Posterior vena cava (tissue), 2 donors: ENCODE data around the gene CDX1. TPM values are rescaled to one million over a fixed set of nuclear protein-coding genes. Genes with fewer than 3 reads are reported as not detected.
A peak's percentile ranks its signal among the peaks of the same experiment; 100 is the strongest.

ENCODE experiments used
- DNase-seq: peaks from one replicate; pipeline ENCODE4 v3.0.0-alpha.2; 2020; ENCODE audit warnings: low spot score
- intact Hi-C, 2 donors: fragments of 100-400 bp; cut with DNase I; formaldehyde crosslinking; loops; one replicate each; pipeline versions ENCODE4 v1.14.1 to v1.14.2; 2022 to 2023
- total RNA-seq, 2 donors: library from RNA; stranded (reverse); fragmentation: NEBNext Ultra II Directional; extraction: Animal tissue kit (Norgen Biotek cat#: 25700); gene quantifications; one replicate each; pipeline ENCODE4 v1.2.1, GENCODE V29; 2021
- donor health status: DM: yes; HTN: yes; CAD: no.
- donor health status: DM: yes; HTN: yes; CAD: no.

CDX1 gene
- total RNA-seq, 2 donors from 2014 or later = 0.28 TPM; not detected in 1

- intact Hi-C loops = no loop called here
- no peak for DNase-seq
These were observed 23.6 kb upstream of the CDX1 start for GRCh38 chr5:150142959-150143349.

GRCh38 chr5:150143350-150144245 lies 23.0 kb upstream of the CDX1 start:
- DNase-seq = peak; percentile 95
- intact Hi-C loops = no loop called here

- intact Hi-C loops = no loop called here
- DNase-seq = no peak
These were observed 22.3 kb upstream of the CDX1 start for GRCh38 chr5:150144246-150144801.

- DNase-seq = no peak
- intact Hi-C loops = no loop called here
These were observed 21.7 kb upstream of the CDX1 start for GRCh38 chr5:150144879-150145278.

- intact Hi-C loops = no loop called here
- no peak for DNase-seq
These were observed 20.3 kb upstream of the CDX1 start for GRCh38 chr5:150146235-150146634.

GRCh38 chr5:150146862-150147601 lies 19.5 kb upstream of the CDX1 start:
- no peak for DNase-seq
- intact Hi-C loops = no loop called here

- intact Hi-C loops = no loop called here
- no peak for DNase-seq
These were observed 18.9 kb upstream of the CDX1 start for GRCh38 chr5:150147670-150148069.

GRCh38 chr5:150148117-150148927 lies 18.3 kb upstream of the CDX1 start:
- DNase-seq = no peak
- intact Hi-C loops = no loop called here

- no peak for DNase-seq
- intact Hi-C loops = no loop called here
These were observed 17.0 kb upstream of the CDX1 start for GRCh38 chr5:150149618-150150017.

GRCh38 chr5:150152636-150153462 lies 13.7 kb upstream of the CDX1 start:
- DNase-seq = no peak
- intact Hi-C loops = no loop called here

- intact Hi-C loops = no loop called here
- DNase-seq = no peak
These were observed 13.1 kb upstream of the CDX1 start for GRCh38 chr5:150153483-150153882.

- no peak for DNase-seq
- intact Hi-C loops = no loop called here
These were observed 12.5 kb upstream of the CDX1 start for GRCh38 chr5:150153957-150154617.

GRCh38 chr5:150154618-150155128 lies 11.9 kb upstream of the CDX1 start:
- intact Hi-C loops = no loop called here
- no peak for DNase-seq

GRCh38 chr5:150155258-150156026 lies 11.1 kb upstream of the CDX1 start, which contains the start of gene PDGFRB:
Gene PDGFRB (minus strand): TSS chr5:150155845. CDS start chr5:150137047, 18,798 bp downstream.
- peak; percentile 96 for DNase-seq
- intact Hi-C loops = no loop called here

- DNase-seq = no peak
- intact Hi-C loops = no loop called here
These were observed 10.6 kb upstream of the CDX1 start for GRCh38 chr5:150156027-150156368.

GRCh38 chr5:150156540-150156939 lies 10.0 kb upstream of the CDX1 start:
- intact Hi-C loops = no loop called here
- DNase-seq = no peak

- DNase-seq = no peak
- intact Hi-C loops = no loop called here
These were observed 9.4 kb upstream of the CDX1 start for GRCh38 chr5:150157168-150157567.
